HEK293 (cell line): ENCODE data around the gene LRRFIP1.

ENCODE experiments used
- CTCF ChIA-PET: fragments of 350-600 bp; formaldehyde crosslinking; extraction: SDS; loops from one replicate; lab custom pipeline; 2021; ENCODE audit warnings: antibody characterized with exemption; lab: Yijun Ruan, JAX
- POLR2A ChIA-PET: fragments of 300-600 bp; formaldehyde crosslinking; extraction: SDS; loops from one replicate; lab custom pipeline; 2020; ENCODE audit warnings: antibody characterized with exemption, inconsistent platforms; lab: Yijun Ruan, JAX
- H3K27ac ChIP-seq: fragments of 200-500 bp; sonication (Bioruptor generic); 2 replicates; pipeline ENCODE4 v1.5.1; 2014; ENCODE audit warnings: low read depth, low read length, control low read depth, inconsistent platforms; ENCODE audit errors: extremely low read depth
- H3K36me3 ChIP-seq, 2 experiments: fragments of 200-500 bp in 1 of 2; sonication (Bioruptor generic) in 1 of 2; 1 replicate in 1 of 2; 2 replicates in 1 of 2; pipeline ENCODE4 v1.5.1; 2014 to 2017; ENCODE audit warnings: inconsistent platforms in 2 of 2, low read length in 2 of 2; ENCODE audit not compliant: control insufficient read depth in 2 of 2, insufficient read depth in 1 of 2
- H3K4me1 ChIP-seq: fragments of 200-500 bp; sonication (Bioruptor generic); 2 replicates; pipeline ENCODE4 v1.5.1; 2014; ENCODE audit warnings: mild to moderate bottlenecking, low read length, inconsistent platforms; ENCODE audit not compliant: control insufficient read depth, insufficient read depth
- H3K4me3 ChIP-seq: 2 replicates; pipeline ENCODE4 v1.5.1; 2011; ENCODE audit warnings: low read depth, mild to moderate bottlenecking, control low read depth, low read length, moderate library complexity
- H3K9me3 ChIP-seq: fragments of 200-500 bp; sonication (Bioruptor generic); 2 replicates; pipeline ENCODE4 v1.5.1; 2014; ENCODE audit warnings: low read depth, low read length, inconsistent platforms; ENCODE audit not compliant: control insufficient read depth, insufficient read depth
- KLF16 ChIP-seq: fragments of 450-650 bp; formaldehyde crosslinking; IDR thresholded peaks from 2 replicates; pipeline ENCODE4 v1.5.1; 2017; ENCODE audit warnings: missing biosample characterization, missing genetic modification characterization
- PBX3 ChIP-seq: sonication (generic); formaldehyde crosslinking; IDR thresholded peaks from 2 replicates; pipeline ENCODE4 v1.8.1; 2022; ENCODE audit warnings: mild to moderate bottlenecking, moderate library complexity, missing genetic modification reagents
- PRDM1 ChIP-seq: fragments of 450-650 bp; formaldehyde crosslinking; IDR thresholded peaks from 2 replicates; pipeline ENCODE4; 2016; ENCODE audit warnings: missing biosample characterization, missing genetic modification characterization
- ZBTB48 ChIP-seq: fragments of 450-650 bp; formaldehyde crosslinking; IDR thresholded peaks from 2 replicates; pipeline ENCODE4 v1.5.1; 2016; ENCODE audit warnings: missing biosample characterization, missing genetic modification characterization
- ZEB2 ChIP-seq: fragments of 450-650 bp; formaldehyde crosslinking; IDR thresholded peaks from 2 replicates; pipeline ENCODE4 v1.5.1; 2016; ENCODE audit warnings: missing biosample characterization, missing genetic modification characterization
- ZNF148 ChIP-seq: fragments of 450-650 bp; formaldehyde crosslinking; IDR thresholded peaks from 2 replicates; pipeline ENCODE4 v1.5.0; 2017; ENCODE audit warnings: missing biosample characterization, missing genetic modification characterization, borderline replicate concordance
- ZNF211 ChIP-seq: fragments of 450-650 bp; formaldehyde crosslinking; IDR thresholded peaks from 2 replicates; pipeline ENCODE4 v1.5.1; 2016; ENCODE audit warnings: low read depth, missing biosample characterization, missing genetic modification characterization
- ZNF23 ChIP-seq: fragments of 450-650 bp; formaldehyde crosslinking; IDR thresholded peaks from 2 replicates; pipeline ENCODE4 v1.5.1; 2016; ENCODE audit warnings: missing biosample characterization, missing genetic modification characterization, borderline replicate concordance
- ZNF239 ChIP-seq: fragments of 450-650 bp; formaldehyde crosslinking; IDR thresholded peaks from 2 replicates; pipeline ENCODE4 v1.5.1; 2016; ENCODE audit warnings: missing biosample characterization, missing genetic modification characterization
- ZNF24 ChIP-seq: fragments of 450-650 bp; formaldehyde crosslinking; IDR thresholded peaks from 2 replicates; pipeline ENCODE4 v1.5.1; 2016; ENCODE audit warnings: missing biosample characterization, missing genetic modification characterization
- ZNF248 ChIP-seq: fragments of 450-650 bp; formaldehyde crosslinking; IDR thresholded peaks from 2 replicates; pipeline ENCODE4 v1.5.1; 2017; ENCODE audit warnings: missing biosample characterization, missing genetic modification characterization
- ZNF280D ChIP-seq: fragments of 450-650 bp; formaldehyde crosslinking; IDR thresholded peaks from 2 replicates; pipeline ENCODE4 v1.5.1; 2016; ENCODE audit warnings: missing biosample characterization, missing genetic modification characterization
- ZNF354C ChIP-seq: fragments of 450-650 bp; formaldehyde crosslinking; IDR thresholded peaks from 2 replicates; pipeline ENCODE4 v1.5.1; 2016; ENCODE audit warnings: missing biosample characterization, missing genetic modification characterization, low read depth, borderline replicate concordance
- ZNF362 ChIP-seq: fragments of 450-650 bp; formaldehyde crosslinking; IDR thresholded peaks from 2 replicates; pipeline ENCODE4 v1.5.1; 2016; ENCODE audit warnings: missing biosample characterization, missing genetic modification characterization
- ZNF423 ChIP-seq: fragments of 450-650 bp; formaldehyde crosslinking; IDR thresholded peaks from 2 replicates; pipeline ENCODE4 v1.5.1; 2016; ENCODE audit warnings: missing biosample characterization, missing genetic modification characterization
- ZNF514 ChIP-seq: fragments of 450-650 bp; formaldehyde crosslinking; IDR thresholded peaks from 2 replicates; pipeline ENCODE4 v1.5.1; 2016; ENCODE audit warnings: missing biosample characterization, missing genetic modification characterization
- ZNF521 ChIP-seq: fragments of 450-650 bp; formaldehyde crosslinking; IDR thresholded peaks from 2 replicates; pipeline ENCODE4 v1.5.1; 2017; ENCODE audit warnings: missing biosample characterization, mild to moderate bottlenecking, missing genetic modification characterization
- ZNF621 ChIP-seq: fragments of 450-650 bp; formaldehyde crosslinking; IDR thresholded peaks from 2 replicates; pipeline ENCODE4 v1.5.1; 2017; ENCODE audit warnings: missing biosample characterization, missing genetic modification characterization
- ZNF777 ChIP-seq: fragments of 450-650 bp; formaldehyde crosslinking; IDR thresholded peaks from 2 replicates; pipeline ENCODE4 v1.5.1; 2017; ENCODE audit warnings: missing biosample characterization, missing genetic modification characterization, borderline replicate concordance
- ZSCAN18 ChIP-seq: fragments of 450-650 bp; formaldehyde crosslinking; IDR thresholded peaks from 2 replicates; pipeline ENCODE4 v1.5.1; 2016; ENCODE audit warnings: missing biosample characterization, missing genetic modification characterization

The LRRFIP1 gene

GRCh38 chr2:237633061-237633561, 5.7 kb downstream of the LRRFIP1 start:
- TF ChIP-seq ZNF423 (tag by site-specific recombination) (no peak), ZEB2 (no peak), ZNF280D (tag by site-specific recombination) (no peak), ZNF148 (no peak), ZNF777 (no peak)
- CTCF ChIA-PET: interaction anchor here (1.6 kb wide), 1 partner anchor 112 kb away, joined by 4 read pairs; no protein-coding TSS in a partner anchor
- Histone ChIP-seq H3K4me3 (no peak overlapping the region), H3K4me1 (no peaks in the 10 kb centered on the region; the same call in 1 of the 2 replicates), H3K27ac (no peak overlapping the region), H3K36me3 (peaks cover 0 to 45% of the 10 kb centered on the region in 2 experiments; a peak in 1 of 3 replicates), H3K9me3 (no peaks in the 10 kb centered on the region)
- POLR2A ChIA-PET: no interaction called here

- Histone ChIP-seq H3K27ac (no peak overlapping the region), H3K4me1 (0 out of 2 replicates have a peak, but pooled peaks cover 4% of the 10 kb centered on the region), H3K4me3 (no peak overlapping the region), H3K36me3 (peaks cover 0 to 32% of the 10 kb centered on the region in 2 experiments; a peak in 1 of 3 replicates), H3K9me3 (no peaks in the 10 kb centered on the region)
- POLR2A ChIA-PET: no interaction called here
- TF ChIP-seq ZNF354C: no peak
- TF ChIP-seq KLF16 (tag by site-specific recombination): no peak
- no peak for TF ChIP-seq ZNF211 (tag by site-specific recombination)
- no peak for TF ChIP-seq ZNF514 (tag by site-specific recombination)
- TF ChIP-seq ZNF280D (tag by site-specific recombination): no peak
- no peak for TF ChIP-seq ZNF239 (tag by site-specific recombination)
- no peak for TF ChIP-seq ZSCAN18 (tag by site-specific recombination)
- TF ChIP-seq ZNF24 (tag by site-specific recombination): no peak
- no peak for TF ChIP-seq ZNF362
- TF ChIP-seq PRDM1: no peak
- no peak for TF ChIP-seq ZNF23
- TF ChIP-seq ZBTB48 (tag by site-specific recombination): no peak
- TF ChIP-seq ZNF621: no peak
- no peak for TF ChIP-seq ZNF521 (tag by site-specific recombination)
- TF ChIP-seq ZNF248 (tag by site-specific recombination): no peak
- TF ChIP-seq PBX3 (CRISPR knock-in tag): no peak
- CTCF ChIA-PET: interaction anchor here (0.6 kb wide), 2 partner anchors 62 to 63 kb away, joined by 3 to 5 read pairs; no protein-coding TSS in a partner anchor
These were observed 9.2 kb downstream of the LRRFIP1 start for GRCh38 chr2:237636578-237636977.
